ENCODE results near the gene THUMPD1.

GRCh38 chr16:20755238-20755637 is 13.6 kb upstream of the THUMPD1 start:
- no peak for TF ChIP-seq CTCF (IDR thresholded peaks at IDR 0.05)
- no peak for TF ChIP-seq EP300 (IDR thresholded peaks at IDR 0.05)

All from ovary (tissue), 3 donors.